WTC11 (cell line): Measurements from ENCODE around the gene BRD1. TPM values are rescaled to one million over a fixed set of nuclear protein-coding genes. Genes with fewer than 3 reads are reported as not detected.

Experiments used
- ATAC-seq: fragments of 200-7000 bp; cut with Tn5 transposase; 2 replicates; pipeline ENCODE4 v1.10.0; 2021; ENCODE audit warnings: mild to moderate bottlenecking, moderate library complexity
- CTCF ChIA-PET: fragments of 300-600 bp; sonication (Branson Sonifier 250); formaldehyde crosslinking; loops from one replicate; lab custom pipeline; 2021; ENCODE audit warnings: antibody characterized with exemption; lab: Charles Lee
- POLR2A ChIA-PET: fragments of 350-600 bp; sonication (Branson Sonifier 250); formaldehyde crosslinking; loops from one replicate; lab custom pipeline; 2021; ENCODE audit warnings: antibody characterized with exemption; lab: Charles Lee
- DNase-seq: peaks from one replicate; pipeline ENCODE4 v3.0.0; 2021; ENCODE audit warnings: low spot score
- H3K27ac Mint-ChIP-seq: 2 replicates; pipeline ENCODE4 v1.8.0; 2021; ENCODE audit warnings: mixed read lengths
- H3K27me3 Mint-ChIP-seq: 2 replicates; pipeline ENCODE4 v1.8.0; 2021; ENCODE audit warnings: low read depth, mild to moderate bottlenecking, moderate library complexity, mixed read lengths
- H3K36me3 Mint-ChIP-seq: 2 replicates; pipeline ENCODE4 v1.8.0; 2021; ENCODE audit warnings: mixed read lengths
- H3K4me1 Mint-ChIP-seq: 2 replicates; pipeline ENCODE4 v1.8.0; 2022; ENCODE audit warnings: mixed read lengths
- H3K4me3 Mint-ChIP-seq: 2 replicates; pipeline ENCODE4 v1.8.0; 2021; ENCODE audit warnings: mild to moderate bottlenecking, moderate library complexity, mixed read lengths
- H3K9me3 Mint-ChIP-seq: 2 replicates; pipeline ENCODE4 v1.8.0; 2021; ENCODE audit warnings: mixed read lengths
- CBFB ChIP-seq: sonication (generic); formaldehyde crosslinking; IDR thresholded peaks from 2 replicates; pipeline ENCODE4 v1.8.1; 2022; ENCODE audit warnings: mild to moderate bottlenecking, low read depth, missing genetic modification reagents
- ELF4 ChIP-seq: sonication (generic); formaldehyde crosslinking; IDR thresholded peaks from 2 replicates; pipeline ENCODE4 v1.8.1; 2022; ENCODE audit warnings: low read depth, mild to moderate bottlenecking, moderate library complexity, missing genetic modification reagents
- GRHL2 ChIP-seq: fragments of 250-450 bp; sonication (Bioruptor Pico); IDR thresholded peaks from 2 replicates; pipeline ENCODE4 v1.8.0; 2022; ENCODE audit warnings: mild to moderate bottlenecking, moderate library complexity; ENCODE audit not compliant: insufficient replicate concordance, severe bottlenecking
- IRF2 ChIP-seq: sonication (generic); formaldehyde crosslinking; IDR thresholded peaks from 2 replicates; pipeline ENCODE4 v1.8.0; 2022; ENCODE audit warnings: low read depth, missing genetic modification reagents, borderline replicate concordance
- KAT7 ChIP-seq: sonication (generic); formaldehyde crosslinking; IDR thresholded peaks from 2 replicates; pipeline ENCODE4 v1.8.1; 2023; ENCODE audit warnings: missing genetic modification reagents, mild to moderate bottlenecking, borderline replicate concordance
- MYBL2 ChIP-seq: sonication (generic); formaldehyde crosslinking; IDR thresholded peaks from 2 replicates; pipeline ENCODE4 v1.8.1; 2023; ENCODE audit warnings: mild to moderate bottlenecking, moderate library complexity, missing genetic modification reagents
- NR2C2 ChIP-seq: sonication (generic); formaldehyde crosslinking; IDR thresholded peaks from 2 replicates; pipeline ENCODE4 v1.8.0; 2022; ENCODE audit warnings: mild to moderate bottlenecking, missing genetic modification reagents
- OVOL2 ChIP-seq: fragments of 250-450 bp; sonication (Bioruptor Pico); IDR thresholded peaks from 2 replicates; pipeline ENCODE4 v1.9.0; 2021; ENCODE audit warnings: mild to moderate bottlenecking, borderline replicate concordance
- RELA ChIP-seq: sonication (generic); formaldehyde crosslinking; IDR thresholded peaks from 2 replicates; pipeline ENCODE4 v1.8.1; 2022; ENCODE audit warnings: missing genetic modification reagents, mild to moderate bottlenecking, borderline replicate concordance
- RORB ChIP-seq: fragments of 250-450 bp; sonication (Bioruptor Pico); IDR thresholded peaks from 2 replicates; pipeline ENCODE4 v1.9.0; 2021; ENCODE audit warnings: mild to moderate bottlenecking
- SMAD4 ChIP-seq: sonication (generic); formaldehyde crosslinking; IDR thresholded peaks from 2 replicates; pipeline ENCODE4 v1.8.0; 2022; ENCODE audit warnings: mild to moderate bottlenecking, missing genetic modification reagents
- TEAD1 ChIP-seq: sonication (generic); formaldehyde crosslinking; IDR thresholded peaks from 2 replicates; pipeline ENCODE4 v1.8.0; 2022; ENCODE audit warnings: mild to moderate bottlenecking, missing genetic modification reagents
- TP53 ChIP-seq: sonication (generic); formaldehyde crosslinking; IDR thresholded peaks from 2 replicates; pipeline ENCODE4 v1.8.1; 2023; ENCODE audit warnings: mild to moderate bottlenecking, missing genetic modification reagents
- ZBTB21 ChIP-seq: sonication (generic); formaldehyde crosslinking; IDR thresholded peaks from 2 replicates; pipeline ENCODE4 v1.8.1; 2023; ENCODE audit warnings: mild to moderate bottlenecking, missing genetic modification reagents, borderline replicate concordance
- ZNF121 ChIP-seq: sonication (generic); formaldehyde crosslinking; IDR thresholded peaks from 2 replicates; pipeline ENCODE4 v1.8.0; 2023; ENCODE audit warnings: missing genetic modification reagents
- ZNF219 ChIP-seq: sonication (generic); formaldehyde crosslinking; IDR thresholded peaks from 2 replicates; pipeline ENCODE4 v1.8.0; 2023; ENCODE audit warnings: missing genetic modification reagents, mild to moderate bottlenecking, borderline replicate concordance
- ZNF263 ChIP-seq: sonication (generic); formaldehyde crosslinking; IDR thresholded peaks from 2 replicates; pipeline ENCODE4 v1.8.1; 2022; ENCODE audit warnings: low read depth, mild to moderate bottlenecking, moderate library complexity, missing genetic modification reagents
- total RNA-seq: library from RNA; stranded (reverse); gene quantifications from 3 replicates; pipeline ENCODE4 v1.2.3, GENCODE V29; 2021
- TF ChIP-seq, protein P1 (sequence below): sonication (generic); formaldehyde crosslinking; IDR thresholded peaks from 2 replicates; pipeline ENCODE4 v1.8.0; 2022; ENCODE audit warnings: mild to moderate bottlenecking, missing genetic modification reagents
- TF ChIP-seq, protein P2 (sequence below): sonication (generic); formaldehyde crosslinking; IDR thresholded peaks from 2 replicates; pipeline ENCODE4 v1.8.1; 2023; ENCODE audit warnings: mild to moderate bottlenecking, moderate library complexity, missing genetic modification reagents
- TF ChIP-seq, protein P3 (sequence below): sonication (generic); formaldehyde crosslinking; IDR thresholded peaks from 2 replicates; pipeline ENCODE4 v1.8.0; 2023; ENCODE audit warnings: mild to moderate bottlenecking, missing genetic modification reagents
- TF ChIP-seq, protein P4 (sequence below): sonication (generic); formaldehyde crosslinking; IDR thresholded peaks from 2 replicates; pipeline ENCODE4 v1.8.0; 2022; ENCODE audit warnings: mild to moderate bottlenecking, missing genetic modification reagents
- TF ChIP-seq, protein P5 (sequence below): fragments of 250-450 bp; sonication (Bioruptor Pico); conservative IDR thresholded peaks from 2 replicates; pipeline ENCODE4 v1.9.0; 2021; ENCODE audit warnings: mild to moderate bottlenecking
- TF ChIP-seq, protein P6 (sequence below): fragments of 250-450 bp; sonication (Bioruptor Pico); IDR thresholded peaks from 2 replicates; pipeline ENCODE4 v1.9.0; 2021; ENCODE audit warnings: moderate library complexity, mild to moderate bottlenecking, inconsistent platforms, borderline replicate concordance

BRD1 gene
- total RNA-seq, 1 experiment from 2014 or later = 36.6 TPM

DNA sequence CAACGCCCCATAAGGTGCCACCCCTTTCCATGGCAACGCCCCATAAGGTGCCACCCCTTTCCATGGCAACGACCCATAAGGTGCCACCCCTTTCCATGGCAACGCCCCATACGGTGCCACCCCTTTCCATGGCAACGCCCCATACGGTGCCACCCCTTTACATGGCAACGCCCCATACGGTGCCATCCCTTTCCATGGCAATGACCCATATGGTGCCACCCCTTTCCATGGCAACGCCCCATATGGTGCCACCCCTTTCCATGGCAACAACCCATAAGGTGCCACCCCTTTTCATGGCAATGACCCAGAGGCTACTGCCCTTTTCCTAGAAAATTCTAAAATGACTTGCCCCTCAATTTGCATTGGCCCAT, 72.1 kb downstream of the BRD1 start:
- POLR2A ChIA-PET = no interaction called here
- CTCF ChIA-PET = no interaction called here

DNA sequence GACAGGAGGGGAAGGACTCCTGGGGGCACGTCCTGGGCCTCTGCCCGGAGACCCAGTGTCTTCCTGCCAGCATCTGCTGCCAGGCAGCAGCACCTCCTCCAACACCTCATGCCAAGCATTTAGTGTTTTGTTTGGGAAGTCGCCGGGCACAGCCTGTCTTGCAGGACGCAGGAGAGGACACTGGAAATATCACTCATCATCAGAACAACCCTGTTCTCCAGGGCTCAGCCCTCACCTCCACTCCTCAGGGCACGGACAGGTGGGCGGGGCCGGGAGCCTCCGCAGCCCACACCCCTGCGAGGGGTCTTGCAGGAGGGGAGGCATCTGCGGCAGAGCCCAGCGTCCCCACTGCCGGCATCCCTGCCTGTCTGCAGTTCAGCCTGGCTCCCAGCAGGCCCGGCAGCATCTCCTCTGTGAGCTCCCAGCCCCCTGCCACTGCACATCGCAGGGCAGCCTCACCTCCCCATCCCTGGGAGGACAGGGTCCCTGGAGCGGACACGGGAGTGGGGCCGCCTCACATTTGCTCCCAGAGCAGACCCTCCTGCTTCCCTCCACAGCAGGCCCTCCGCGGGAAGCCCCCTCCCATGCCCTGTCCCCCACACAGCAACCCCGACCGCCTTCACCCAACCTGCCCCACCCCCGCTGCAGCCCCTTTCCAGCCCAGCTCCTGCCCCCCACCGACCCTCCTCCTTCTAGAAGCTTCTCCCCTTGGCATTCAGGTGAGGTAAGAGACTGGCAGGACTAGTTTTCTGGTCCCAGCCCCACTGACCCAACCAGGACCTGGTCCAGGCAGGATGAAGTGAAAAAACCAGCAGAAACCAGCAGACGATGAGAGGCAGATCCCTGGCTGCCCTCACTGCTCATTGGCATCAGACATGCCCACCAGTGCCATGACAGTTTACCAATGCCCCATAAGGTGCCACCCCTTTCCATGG, 72.7 kb downstream of the BRD1 start:
- DNase-seq (no peak), ATAC-seq (peak; percentile 50)
- Mint-ChIP-seq H3K9me3 (peaks cover 15% of the 10 kb centered on the region), H3K36me3 (no peaks in the 10 kb centered on the region), H3K27ac (no peak overlapping the region), H3K4me1 (0 out of 2 replicates have a peak, but pooled peaks cover 2% of the 10 kb centered on the region), H3K27me3 (peaks cover 4% of the 10 kb centered on the region), H3K4me3 (no peak overlapping the region)
- CTCF ChIA-PET = no interaction called here
- POLR2A ChIA-PET = no interaction called here
- TF ChIP-seq CBFB (no peak), ZNF219 (CRISPR knock-in tag) (no peak), TEAD1 (CRISPR knock-in tag) (no peak), OVOL2 (CRISPR knock-in tag) (no peak), RELA (CRISPR knock-in tag) (no peak), ELF4 (CRISPR knock-in tag) (no peak), SMAD4 (CRISPR knock-in tag) (no peak), GRHL2 (CRISPR knock-in tag) (no peak), ZNF263 (CRISPR knock-in tag) (no peak), KAT7 (no peak)
- TF ChIP-seq, protein P1, sequence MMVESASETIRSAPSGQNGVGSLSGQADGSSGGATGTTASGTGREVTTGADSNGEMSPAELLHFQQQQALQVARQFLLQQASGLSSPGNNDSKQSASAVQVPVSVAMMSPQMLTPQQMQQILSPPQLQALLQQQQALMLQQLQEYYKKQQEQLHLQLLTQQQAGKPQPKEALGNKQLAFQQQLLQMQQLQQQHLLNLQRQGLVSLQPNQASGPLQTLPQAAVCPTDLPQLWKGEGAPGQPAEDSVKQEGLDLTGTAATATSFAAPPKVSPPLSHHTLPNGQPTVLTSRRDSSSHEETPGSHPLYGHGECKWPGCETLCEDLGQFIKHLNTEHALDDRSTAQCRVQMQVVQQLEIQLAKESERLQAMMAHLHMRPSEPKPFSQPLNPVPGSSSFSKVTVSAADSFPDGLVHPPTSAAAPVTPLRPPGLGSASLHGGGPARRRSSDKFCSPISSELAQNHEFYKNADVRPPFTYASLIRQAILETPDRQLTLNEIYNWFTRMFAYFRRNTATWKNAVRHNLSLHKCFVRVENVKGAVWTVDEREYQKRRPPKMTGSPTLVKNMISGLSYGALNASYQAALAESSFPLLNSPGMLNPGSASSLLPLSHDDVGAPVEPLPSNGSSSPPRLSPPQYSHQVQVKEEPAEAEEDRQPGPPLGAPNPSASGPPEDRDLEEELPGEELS (CRISPR knock-in tag) = no peak
- TF ChIP-seq, protein P2, sequence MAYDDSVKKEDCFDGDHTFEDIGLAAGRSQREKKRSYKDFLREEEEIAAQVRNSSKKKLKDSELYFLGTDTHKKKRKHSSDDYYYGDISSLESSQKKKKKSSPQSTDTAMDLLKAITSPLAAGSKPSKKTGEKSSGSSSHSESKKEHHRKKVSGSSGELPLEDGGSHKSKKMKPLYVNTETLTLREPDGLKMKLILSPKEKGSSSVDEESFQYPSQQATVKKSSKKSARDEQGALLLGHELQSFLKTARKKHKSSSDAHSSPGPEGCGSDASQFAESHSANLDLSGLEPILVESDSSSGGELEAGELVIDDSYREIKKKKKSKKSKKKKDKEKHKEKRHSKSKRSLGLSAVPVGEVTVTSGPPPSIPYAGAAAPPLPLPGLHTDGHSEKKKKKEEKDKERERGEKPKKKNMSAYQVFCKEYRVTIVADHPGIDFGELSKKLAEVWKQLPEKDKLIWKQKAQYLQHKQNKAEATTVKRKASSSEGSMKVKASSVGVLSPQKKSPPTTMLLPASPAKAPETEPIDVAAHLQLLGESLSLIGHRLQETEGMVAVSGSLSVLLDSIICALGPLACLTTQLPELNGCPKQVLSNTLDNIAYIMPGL (CRISPR knock-in tag) = no peak
- TF ChIP-seq, protein P3, sequence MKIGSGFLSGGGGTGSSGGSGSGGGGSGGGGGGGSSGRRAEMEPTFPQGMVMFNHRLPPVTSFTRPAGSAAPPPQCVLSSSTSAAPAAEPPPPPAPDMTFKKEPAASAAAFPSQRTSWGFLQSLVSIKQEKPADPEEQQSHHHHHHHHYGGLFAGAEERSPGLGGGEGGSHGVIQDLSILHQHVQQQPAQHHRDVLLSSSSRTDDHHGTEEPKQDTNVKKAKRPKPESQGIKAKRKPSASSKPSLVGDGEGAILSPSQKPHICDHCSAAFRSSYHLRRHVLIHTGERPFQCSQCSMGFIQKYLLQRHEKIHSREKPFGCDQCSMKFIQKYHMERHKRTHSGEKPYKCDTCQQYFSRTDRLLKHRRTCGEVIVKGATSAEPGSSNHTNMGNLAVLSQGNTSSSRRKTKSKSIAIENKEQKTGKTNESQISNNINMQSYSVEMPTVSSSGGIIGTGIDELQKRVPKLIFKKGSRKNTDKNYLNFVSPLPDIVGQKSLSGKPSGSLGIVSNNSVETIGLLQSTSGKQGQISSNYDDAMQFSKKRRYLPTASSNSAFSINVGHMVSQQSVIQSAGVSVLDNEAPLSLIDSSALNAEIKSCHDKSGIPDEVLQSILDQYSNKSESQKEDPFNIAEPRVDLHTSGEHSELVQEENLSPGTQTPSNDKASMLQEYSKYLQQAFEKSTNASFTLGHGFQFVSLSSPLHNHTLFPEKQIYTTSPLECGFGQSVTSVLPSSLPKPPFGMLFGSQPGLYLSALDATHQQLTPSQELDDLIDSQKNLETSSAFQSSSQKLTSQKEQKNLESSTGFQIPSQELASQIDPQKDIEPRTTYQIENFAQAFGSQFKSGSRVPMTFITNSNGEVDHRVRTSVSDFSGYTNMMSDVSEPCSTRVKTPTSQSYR (CRISPR knock-in tag) = no peak

More for the DNA sequence above, 72.1 kb downstream of the BRD1 start:
- Mint-ChIP-seq H3K4me3 (no peak overlapping the region), H3K4me1 (peaks cover 5% of the 10 kb centered on the region; the same call in 1 of the 2 replicates), H3K9me3 (peaks cover 15% of the 10 kb centered on the region), H3K36me3 (no peaks in the 10 kb centered on the region), H3K27me3 (peaks cover 4% of the 10 kb centered on the region), H3K27ac (no peak overlapping the region)
- DNase-seq = no peak
- no peak for ATAC-seq
- no peak for TF ChIP-seq NR2C2 (CRISPR knock-in tag)
- TF ChIP-seq, protein P4, sequence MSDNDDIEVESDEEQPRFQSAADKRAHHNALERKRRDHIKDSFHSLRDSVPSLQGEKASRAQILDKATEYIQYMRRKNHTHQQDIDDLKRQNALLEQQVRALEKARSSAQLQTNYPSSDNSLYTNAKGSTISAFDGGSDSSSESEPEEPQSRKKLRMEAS (CRISPR knock-in tag) = no peak
- TF ChIP-seq RORB (CRISPR knock-in tag) = no peak
- TF ChIP-seq TP53 (CRISPR knock-in tag) = no peak
- TF ChIP-seq ZNF121 = no peak
- TF ChIP-seq, protein P1 (CRISPR knock-in tag) = no peak
- no peak for TF ChIP-seq MYBL2 (CRISPR knock-in tag)
- TF ChIP-seq, protein P5, sequence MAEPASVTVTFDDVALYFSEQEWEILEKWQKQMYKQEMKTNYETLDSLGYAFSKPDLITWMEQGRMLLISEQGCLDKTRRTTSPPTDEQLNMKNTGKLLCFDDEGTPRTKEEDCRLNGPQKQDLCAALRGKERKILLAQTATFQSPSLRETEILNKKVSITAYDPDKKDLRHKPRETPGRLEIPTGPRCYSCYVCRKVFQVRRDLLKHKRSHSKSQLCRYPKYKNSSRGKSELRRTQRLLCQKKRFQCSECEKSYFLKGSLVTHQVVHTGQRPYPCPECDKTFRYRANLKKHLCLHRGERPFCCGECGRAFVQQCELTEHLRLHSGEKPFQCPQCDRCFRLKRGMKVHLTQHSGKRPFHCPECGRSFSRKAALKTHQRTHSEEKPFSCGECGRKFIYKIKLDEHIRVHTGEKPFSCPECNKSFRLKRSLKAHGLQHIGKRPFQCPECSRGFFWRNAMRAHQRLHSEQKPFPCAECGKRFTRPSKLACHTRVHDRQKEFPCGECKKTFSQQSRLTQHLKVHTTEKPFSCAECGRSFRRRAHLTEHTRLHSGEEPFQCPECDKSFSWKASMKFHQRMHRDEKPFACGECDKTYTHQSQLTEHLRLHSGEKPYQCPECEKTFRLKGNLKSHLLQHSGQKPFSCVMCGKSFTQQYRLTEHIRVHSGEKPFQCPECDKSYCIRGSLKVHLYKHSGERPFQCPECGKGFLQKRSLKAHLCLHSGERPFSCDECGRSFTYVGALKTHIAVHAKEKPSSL (CRISPR knock-in tag) = no peak
- TF ChIP-seq TEAD1 (CRISPR knock-in tag) = no peak
- TF ChIP-seq, protein P6, sequence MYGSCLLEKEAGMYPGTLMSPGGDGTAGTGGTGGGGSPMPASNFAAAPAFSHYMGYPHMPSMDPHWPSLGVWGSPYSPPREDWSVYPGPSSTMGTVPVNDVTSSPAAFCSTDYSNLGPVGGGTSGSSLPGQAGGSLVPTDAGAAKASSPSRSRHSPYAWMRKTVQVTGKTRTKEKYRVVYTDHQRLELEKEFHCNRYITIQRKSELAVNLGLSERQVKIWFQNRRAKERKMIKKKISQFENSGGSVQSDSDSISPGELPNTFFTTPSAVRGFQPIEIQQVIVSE = no peak
- TF ChIP-seq ZBTB21 (CRISPR knock-in tag) = no peak
- no peak for TF ChIP-seq IRF2 (CRISPR knock-in tag)
